GM21367 (cell line): ENCODE results near the gene TMEM163.

ENCODE experiments used
- ATAC-seq: cut with Tn5 transposase; IDR thresholded peaks from one replicate; pipeline ENCODE4 v1.9.1; 2021; ENCODE audit not compliant: unreplicated experiment

Gene TMEM163

GRCh38 chr2:134461511-134461910 lies 257.3 kb downstream of the TMEM163 start:
- ATAC-seq, result no peak

DNA sequence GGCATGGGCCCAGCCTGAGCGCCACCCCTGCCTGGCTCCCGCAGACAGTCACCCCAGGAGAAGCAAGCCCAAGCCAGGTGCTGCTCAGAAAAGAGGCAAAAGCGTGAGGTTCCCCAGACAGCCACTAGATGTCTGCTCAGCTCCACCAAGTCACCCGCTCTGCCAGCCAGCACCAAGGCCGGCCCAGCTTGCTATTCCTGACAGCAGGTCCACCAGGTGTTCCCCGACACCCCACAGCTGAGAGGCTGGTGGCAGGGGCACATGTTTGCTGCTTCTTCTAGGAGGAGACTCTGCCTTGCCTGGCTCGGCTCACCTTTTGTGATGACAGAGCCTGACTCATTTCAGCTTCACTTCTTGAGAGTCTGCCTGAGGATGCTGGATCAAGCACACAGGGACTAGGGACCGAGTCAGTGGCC lies 258.2 kb downstream of the TMEM163 start:
- peak; percentile 81 for ATAC-seq

- no peak for ATAC-seq
These were observed 258.9 kb downstream of the TMEM163 start for GRCh38 chr2:134459706-134460406.

DNA sequence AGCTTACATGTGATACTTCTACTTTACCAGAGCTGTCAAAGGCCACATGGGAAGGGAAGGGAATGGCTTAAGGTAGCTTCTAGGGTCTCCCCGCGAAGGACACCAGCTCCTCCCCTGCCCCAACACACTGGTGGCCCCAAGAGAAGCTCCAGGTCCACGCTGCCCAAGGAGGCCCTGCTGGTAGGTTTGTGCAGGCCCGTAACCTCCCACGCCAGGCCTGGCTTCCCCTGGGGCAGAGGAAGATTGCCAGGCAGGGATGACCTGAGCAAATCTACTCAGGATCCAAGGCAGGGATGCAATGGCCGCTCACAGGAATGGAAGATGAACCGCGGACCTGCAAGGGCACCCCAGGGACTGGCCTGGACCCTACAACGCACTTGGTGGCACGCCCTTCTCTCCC lies 259.9 kb downstream of the TMEM163 start:
- no peak for ATAC-seq

DNA sequence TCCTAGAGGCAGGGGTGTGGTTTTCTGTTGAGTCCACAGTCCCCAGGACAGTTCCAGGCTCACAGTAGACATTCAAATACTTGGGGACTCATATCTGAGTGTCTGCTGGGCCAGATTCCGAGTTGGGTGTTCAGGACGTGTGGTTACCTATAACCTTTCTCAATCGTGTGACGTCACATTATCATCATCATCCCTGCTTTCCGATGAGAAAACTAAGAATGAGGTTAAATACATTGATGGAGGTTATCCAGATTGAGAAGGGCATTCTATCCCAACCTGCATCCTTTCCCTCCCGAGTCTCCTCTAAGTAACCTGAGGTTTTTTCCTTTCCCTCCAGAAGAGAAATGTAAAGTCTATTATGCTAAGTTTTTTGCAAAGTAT lies 260.3 kb downstream of the TMEM163 start:
- ATAC-seq, result no peak

GRCh38 chr2:134457765-134458472 lies 260.9 kb downstream of the TMEM163 start:
- no peak for ATAC-seq

DNA sequence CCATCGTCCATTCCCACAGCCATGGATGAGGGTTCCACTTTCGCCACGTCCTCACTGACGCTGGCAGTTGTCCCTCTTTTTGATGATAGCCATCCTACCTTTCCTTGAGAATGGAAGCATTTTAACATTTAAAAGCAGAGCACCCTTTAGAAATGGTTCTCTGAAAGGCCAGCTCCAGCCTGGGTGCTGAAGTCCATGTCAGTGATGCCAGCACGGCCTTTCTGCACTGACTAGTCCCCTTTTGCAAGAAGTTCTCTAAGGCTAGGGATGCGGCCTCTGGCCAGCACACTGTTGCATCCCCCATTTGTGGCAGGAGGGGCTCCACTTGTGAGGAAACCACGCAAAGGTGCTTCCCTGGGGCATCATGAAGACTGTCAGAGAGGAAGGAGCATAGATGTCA lies 261.4 kb downstream of the TMEM163 start:
- ATAC-seq, result no peak

GRCh38 chr2:134455426-134455825 lies 263.4 kb downstream of the TMEM163 start:
- no peak for ATAC-seq

- ATAC-seq, result no peak
These were observed 263.9 kb downstream of the TMEM163 start for GRCh38 chr2:134454931-134455330.

DNA sequence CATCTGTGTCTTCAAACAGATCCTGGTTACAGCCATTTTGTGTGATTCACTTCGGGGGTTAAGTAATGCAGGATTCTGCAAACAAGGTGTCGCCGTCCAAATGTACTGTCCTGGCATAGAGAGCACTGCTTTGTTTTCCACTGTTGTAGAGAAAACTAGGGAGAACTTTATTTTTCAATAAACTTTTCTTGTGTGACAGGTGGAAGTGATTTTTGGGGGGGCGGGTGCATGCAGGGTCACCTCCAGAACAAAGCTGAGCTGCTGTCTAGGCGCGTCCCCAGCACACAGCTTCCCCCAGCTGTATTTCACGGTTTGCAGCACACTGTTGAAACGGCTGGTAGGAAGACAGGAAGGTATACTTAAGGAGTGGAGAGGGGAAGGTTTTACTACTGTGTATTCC lies 264.4 kb downstream of the TMEM163 start:
- ATAC-seq, result no peak

DNA sequence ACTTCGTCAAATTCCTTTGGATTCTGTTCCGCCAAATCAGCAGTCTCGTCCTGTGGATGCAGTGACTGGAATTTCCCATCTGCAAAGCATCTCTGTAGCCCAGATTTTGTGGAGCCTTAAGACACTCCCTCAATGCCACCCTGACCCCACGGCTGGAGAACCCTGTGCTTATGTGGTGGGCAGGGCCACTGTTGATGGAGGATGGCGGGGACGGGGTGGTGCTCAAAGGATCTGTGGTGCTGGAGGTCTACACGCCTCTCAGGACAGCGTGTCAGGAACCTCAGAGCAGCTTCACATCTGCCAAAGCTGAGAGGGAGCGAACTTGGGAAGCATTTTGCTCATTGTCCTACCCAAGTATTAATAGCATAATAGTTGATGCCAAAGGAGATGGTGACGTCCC lies 264.8 kb downstream of the TMEM163 start:
- no peak for ATAC-seq

GRCh38 chr2:134453476-134453875 lies 265.3 kb downstream of the TMEM163 start:
- no peak for ATAC-seq

- ATAC-seq, result no peak
These were observed 266.6 kb downstream of the TMEM163 start for GRCh38 chr2:134452042-134452733.

- no peak for ATAC-seq
These were observed 267.5 kb downstream of the TMEM163 start for GRCh38 chr2:134451347-134451630.

- no peak for ATAC-seq
These were observed 268.9 kb downstream of the TMEM163 start for GRCh38 chr2:134449751-134450513.

GRCh38 chr2:134449157-134449556 lies 269.6 kb downstream of the TMEM163 start:
- ATAC-seq, result no peak

- ATAC-seq, result no peak
These were observed 270.1 kb downstream of the TMEM163 start for GRCh38 chr2:134448650-134449049.

DNA sequence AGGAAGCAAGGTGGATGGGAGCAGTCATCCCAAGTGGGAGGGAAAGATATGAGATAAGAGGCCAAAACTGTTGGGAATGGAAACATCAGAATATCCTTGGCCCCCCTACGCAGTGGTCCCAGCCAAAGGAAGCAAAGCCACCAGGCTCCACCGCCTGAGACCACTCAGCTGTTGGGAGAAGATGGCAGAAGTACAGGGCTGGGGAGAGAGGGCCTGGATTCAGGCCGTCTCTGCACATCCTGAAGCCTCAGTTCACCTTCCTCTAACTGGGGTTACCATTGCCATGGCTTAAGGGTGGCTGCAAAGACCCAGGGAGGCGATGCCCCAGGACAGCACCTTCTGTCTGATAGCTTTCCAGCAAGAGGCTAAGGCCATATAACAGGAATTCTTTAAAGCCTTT lies 271.1 kb downstream of the TMEM163 start:
- ATAC-seq, result no peak

- no peak for ATAC-seq
These were observed 272.3 kb downstream of the TMEM163 start for GRCh38 chr2:134446383-134447017.

DNA sequence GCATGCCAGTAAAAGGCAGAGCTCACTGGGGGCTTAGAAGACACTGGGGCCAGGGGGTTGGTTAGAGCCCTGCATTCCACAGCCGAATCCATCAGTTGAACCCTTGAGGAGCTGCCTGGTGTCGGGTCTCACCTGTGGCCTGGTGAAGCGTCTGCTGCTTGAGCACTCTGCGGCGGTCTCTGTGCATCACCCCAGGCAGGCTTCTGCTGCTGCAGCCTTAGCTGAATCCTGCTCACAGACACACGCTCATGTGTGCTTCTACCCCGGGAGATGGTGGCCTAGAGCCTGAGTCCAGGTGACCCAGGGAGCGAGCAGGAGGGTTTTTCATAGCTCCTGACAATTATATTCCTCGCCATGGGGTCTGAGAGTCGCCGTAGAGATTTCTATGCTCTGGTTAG lies 272.8 kb downstream of the TMEM163 start:
- no peak for ATAC-seq

- ATAC-seq, result no peak
These were observed 273.7 kb downstream of the TMEM163 start for GRCh38 chr2:134445116-134445515.
